GM19455 (cell line): ENCODE measurements around the gene BIRC2.
"Not testable (repeated sequence)": the region's sequence is repeated elsewhere in the genome, so short reads cannot be mapped to it uniquely, and the experiment has no call there.

ENCODE experiments used
- ATAC-seq: cut with Tn5 transposase; IDR thresholded peaks from one replicate; pipeline ENCODE4 v1.9.1; 2021; ENCODE audit not compliant: unreplicated experiment

The BIRC2 gene

DNA sequence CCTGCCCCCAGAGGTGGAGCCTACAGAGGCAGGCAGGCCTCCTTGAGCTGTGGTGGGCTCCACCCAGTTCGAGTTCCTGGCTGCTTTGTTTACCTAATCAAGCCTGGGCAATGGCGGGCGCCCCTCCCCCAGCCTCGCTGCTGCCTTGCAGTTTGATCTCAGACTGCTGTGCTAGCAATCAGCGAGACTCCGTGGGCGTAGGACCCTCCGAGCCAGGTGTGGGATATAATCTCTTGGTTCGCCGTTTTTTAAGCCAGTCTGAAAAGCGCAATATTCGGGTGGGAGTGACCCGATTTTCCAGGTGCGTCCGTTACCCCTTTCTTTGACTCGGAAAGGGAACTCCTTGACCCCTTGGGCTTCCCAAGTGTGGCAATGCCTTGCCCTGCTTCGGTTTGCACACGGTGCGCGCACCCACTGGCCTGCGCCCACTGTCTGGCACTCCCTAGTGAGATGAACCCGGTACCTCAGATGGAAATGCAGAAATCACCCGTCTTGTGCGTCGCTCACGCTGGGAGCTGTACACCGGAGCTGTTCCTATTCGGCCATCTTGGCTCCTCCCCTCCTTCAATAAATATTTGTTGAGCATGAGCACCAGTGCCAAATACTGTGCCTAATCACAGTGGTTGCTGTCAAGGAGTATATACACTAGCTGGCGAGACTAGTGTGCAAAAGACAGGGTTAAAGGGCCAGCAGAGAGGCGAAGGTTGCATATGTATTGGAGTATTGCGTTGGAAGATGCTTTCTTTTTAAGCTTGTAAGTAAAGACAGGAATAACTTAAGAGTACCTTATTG lies 27.8 kb downstream of the BIRC2 start:
- not testable (repeated sequence) for ATAC-seq

DNA sequence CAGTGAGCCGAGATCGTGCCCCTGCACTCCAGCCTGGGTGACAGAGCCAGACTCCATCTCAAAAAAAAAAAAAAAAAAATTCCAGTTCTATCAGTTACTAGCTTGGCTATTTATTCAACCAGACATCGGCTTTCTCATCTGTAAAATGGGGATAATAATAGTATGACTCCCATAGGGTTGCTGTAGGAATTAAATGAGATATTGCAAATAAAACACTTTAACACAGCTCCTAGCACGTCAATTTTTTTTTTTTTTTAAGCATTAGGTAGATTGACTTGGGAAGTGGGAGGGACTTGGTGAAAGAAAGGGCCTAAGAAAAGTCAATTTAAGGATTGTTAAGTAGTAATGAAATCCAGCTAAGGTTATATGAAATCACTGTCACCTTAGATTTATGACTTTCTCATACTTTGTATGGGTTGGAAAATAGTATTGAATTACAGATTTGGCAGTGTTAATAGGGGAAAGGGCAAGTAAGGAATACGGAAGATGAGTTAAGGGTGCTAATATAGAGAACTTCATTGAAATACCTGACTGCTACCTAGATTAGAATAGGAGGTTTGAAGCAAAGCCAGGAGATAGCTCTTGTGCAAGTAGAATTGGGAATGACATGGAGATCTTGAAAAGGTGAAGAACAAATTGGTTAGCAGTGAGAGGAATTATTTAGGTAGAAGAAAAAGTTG lies 28.8 kb downstream of the BIRC2 start:
- ATAC-seq = no peak

DNA sequence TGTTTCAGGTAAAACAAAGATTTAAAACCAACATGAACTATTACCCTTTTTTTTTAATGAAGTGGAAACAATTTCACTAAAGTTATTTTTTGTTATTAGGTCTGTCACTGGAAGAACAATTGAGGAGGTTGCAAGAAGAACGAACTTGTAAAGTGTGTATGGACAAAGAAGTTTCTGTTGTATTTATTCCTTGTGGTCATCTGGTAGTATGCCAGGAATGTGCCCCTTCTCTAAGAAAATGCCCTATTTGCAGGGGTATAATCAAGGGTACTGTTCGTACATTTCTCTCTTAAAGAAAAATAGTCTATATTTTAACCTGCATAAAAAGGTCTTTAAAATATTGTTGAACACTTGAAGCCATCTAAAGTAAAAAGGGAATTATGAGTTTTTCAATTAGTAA lies 30.9 kb downstream of the BIRC2 start:
- no peak for ATAC-seq

DNA sequence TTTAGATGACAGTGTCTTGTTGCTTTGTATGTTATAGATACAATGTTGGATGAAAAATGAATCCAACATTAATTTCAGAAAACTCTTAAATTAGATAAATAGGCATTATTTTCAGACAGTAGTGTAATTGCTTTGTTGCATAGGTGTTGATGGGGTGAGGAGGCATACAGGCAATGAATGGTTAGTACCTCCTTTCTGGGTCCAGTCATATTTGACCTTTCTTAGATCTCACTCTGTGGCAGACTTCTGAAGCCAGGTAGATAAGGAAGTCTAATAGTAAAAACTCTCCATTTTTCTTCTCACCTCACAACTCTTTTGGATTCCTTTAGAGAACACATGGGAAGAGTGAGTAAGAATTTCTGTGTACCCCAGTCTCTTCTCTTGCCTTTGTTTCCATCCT lies 31.8 kb downstream of the BIRC2 start:
- ATAC-seq = no peak

DNA sequence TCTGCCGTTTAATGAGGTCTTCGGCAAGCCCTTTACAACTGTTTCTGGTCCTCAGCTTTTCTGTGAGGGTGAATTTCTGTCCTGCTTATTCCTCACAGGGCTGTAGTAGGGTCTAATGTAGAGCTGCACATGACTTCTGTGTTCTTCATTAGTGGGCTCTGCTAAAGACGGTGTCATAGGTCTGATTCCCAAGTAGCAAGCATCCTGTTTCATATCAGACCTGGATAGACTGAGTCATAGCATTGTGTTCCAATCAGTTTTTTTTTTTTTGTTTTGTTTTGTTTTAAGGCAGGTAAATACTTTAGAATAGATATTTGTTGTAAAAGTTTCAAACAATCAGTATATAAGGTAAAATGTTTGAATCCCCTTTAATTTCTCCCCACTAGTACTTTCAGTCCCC lies 35.4 kb downstream of the BIRC2 start:
- no peak for ATAC-seq

DNA sequence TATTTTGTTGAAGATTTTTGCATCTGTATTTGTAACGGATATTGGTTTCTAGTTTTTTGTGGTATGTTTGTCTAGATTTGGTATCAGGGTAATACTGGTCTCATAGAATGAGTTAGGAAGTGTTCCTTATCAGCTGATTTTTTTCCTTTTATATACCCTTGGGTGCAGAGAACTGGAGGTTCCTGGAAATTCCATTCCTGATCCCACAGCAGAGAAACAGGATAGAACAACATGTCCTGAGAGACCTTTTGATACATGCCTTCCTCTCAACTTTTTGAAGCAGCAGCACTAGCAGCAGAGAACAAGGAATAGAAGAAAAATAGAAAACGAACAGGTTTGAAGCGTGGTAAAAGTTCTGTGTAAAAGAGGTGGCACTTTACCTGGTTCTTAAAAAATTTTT lies 36.8 kb downstream of the BIRC2 start:
- no peak for ATAC-seq

DNA sequence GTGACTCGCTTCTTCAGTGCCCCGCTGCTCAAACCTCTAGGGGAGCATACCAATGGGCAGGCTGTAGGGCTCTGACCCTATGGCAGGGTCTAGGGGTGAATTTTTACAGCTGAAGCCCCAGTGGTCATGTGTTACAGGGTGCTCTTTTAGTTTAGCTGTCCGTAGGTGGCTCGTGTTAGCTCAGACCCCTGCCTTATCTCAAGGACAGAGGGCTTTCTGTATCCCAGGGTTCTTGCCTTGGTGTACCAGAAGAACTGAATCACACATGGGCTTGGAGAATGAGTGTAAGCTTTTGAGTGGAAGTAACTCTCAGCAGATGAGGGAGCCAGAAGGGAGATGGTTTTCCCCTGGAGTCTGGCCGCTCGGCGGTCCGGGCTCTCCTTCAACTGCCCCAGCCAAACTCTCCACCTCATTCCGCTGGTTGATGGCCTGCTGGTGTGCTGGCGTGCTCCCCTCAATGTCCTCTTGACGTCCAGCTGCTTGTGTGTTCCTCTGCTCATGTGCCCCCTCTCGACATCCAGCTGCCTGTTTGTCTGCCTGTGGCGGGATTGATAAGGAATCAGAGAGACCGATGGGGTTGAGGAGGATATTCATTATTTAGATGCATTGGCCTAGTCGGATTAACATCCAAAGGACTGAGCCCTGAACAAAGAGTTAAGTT lies 37.5 kb downstream of the BIRC2 start:
- ATAC-seq = no peak

DNA sequence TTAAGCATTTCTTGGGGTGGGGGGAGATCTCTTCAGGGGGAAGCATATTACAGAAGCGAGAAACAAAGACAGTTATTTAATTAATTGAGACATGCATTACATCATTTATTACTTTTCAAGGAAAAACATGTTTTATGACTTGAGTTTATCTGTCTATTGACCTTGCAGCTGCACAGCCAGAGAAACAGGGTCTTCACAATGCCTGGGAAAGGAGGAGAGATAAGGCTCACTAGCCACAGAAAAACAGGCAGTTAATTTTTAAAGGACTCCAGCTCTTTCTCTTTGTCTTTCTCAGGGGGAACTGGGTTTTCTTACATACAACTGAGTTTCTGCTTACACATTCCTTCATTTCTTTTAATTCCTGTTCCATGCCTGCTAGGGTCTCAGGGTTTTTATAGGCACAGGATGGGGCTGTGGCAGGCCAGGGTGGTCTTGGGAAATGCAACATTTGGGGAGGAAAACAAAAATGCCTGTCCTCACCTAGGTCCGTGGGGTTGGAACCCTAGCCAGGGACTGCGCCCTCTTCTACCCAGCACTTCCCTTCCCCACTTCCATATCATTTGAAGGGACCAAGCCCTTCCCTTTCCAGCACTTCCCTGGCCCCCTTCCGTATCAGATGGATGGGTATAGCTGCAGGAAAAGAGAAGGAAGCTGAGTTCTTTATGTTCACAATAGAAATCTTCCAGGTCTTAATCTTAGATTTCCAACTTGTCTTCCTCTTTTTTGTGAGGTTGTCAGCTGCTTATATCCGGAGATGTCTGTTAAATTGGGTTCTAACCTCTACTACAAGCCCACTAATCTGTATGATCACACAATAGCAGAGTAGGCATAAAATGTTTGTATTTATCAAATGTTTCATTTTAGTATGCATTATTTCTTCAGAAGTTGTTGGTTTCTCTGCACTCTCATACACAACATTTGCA lies 38.3 kb downstream of the BIRC2 start:
- no peak for ATAC-seq

DNA sequence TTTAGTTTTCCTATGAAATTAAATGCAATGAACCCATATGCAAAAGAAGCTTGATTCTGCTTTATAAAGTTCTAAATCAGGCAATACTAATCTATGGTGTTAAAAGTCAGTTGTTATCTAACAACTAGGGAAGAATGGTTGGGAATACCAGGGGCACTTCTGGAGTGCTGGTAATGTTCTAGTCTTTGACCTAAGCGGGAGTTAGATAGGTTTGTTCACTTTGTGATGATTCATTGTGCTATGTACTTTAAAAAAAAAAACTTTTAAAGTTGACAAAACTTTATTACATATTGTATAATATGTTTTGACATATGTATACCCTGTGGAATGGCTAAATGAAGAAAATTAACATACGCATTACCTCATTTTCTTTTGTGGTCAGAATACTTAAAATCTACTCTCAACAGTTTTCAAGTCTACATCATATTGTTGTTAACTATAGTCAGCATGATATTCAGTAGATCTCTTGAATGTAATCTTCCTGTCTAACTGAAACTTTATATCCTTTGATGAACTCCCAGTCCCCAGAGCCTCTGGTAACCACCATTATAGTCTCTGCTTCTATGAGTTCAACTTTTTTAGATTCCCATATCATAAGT lies 39.2 kb downstream of the BIRC2 start:
- no peak for ATAC-seq

DNA sequence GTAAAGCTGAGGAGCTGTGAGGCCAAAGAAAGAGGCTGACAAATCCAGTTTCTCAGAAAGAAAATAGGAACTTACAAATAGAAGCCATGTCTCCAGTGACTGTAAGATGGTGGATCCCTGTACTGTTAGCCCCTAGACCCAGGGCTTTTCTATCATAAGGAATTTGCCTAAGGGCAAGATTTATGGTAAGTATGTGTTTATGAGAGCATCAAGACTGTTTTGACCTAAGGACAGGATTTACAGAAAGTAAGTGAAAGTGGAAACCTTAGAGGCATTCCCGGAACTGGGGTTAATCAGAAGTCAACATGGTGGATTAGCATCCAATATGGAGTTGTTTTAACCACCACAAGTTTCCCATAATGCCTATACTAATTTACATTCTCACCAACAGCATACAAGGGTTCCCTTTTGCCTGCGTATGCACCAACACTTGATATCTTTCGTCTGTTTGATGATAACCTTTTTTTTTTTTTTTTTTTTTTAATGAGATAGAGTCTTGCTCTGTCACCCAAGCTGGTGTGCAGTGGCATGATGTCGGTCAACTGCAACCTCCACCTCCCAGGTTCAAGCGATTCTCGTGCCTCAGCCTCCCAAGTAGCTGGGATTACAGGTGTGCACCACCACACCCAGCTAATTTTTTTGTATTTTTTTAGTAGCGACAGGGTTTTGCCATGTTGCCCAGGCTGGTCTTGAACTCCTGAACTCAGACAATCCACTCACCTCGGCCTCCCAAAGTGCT lies 40.2 kb downstream of the BIRC2 start:
- ATAC-seq = no peak

DNA sequence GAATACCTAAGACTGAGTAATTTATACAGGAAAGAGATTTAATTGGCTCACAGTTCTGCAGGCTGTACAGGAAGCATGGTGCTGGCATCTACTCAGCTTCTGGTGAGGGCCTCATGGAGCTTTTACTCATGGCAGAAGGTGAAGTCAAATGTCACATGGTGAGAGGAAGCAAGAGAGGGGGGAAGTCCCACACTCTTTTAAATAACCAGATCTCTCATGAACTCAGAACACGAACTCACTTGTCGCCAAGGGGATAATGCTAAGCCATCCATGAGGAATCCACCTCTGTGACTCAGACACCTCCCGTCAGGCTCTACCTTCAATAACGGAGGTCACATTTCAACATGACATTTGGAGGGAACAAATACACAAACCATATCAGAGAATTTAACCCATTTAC lies 42.2 kb downstream of the BIRC2 start:
- ATAC-seq = no peak

DNA sequence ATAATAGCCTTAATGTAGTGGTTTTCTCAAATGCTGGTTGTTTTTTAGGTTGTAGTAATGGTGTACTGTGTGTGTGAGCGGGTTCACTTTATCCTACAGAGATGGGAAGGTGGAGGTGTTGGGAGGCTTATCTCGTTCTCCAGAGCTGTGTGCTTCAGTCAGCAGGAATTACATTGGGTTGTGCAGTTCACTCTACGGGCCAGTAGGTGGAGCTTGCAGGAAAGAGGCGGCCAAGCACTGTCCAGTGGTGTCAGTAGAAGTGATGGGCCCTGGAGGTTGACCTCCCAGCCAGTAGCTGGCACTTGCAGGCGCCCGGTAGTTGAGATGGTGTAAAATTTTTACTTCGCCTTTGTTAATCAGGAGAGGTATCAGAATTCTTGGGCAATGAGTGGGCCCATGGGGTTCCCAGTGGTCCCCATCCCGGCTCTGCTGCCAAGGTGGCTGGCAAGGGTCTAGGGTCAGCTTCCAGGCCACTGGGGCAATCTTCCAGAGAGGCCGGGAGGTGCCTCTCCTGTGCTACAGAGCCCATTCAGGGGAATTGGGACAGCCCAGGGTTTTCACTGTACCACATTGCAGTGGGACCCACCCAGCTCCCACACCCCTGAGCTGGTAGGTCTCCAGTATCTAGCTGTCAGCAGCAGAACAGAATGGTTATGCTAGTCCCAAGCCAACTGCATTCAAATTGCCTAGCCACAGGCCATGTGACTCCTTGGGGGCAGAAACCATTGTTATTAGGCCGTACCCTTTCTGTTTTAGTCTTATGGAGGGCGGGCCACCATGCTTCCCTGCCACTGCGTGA lies 43.9 kb downstream of the BIRC2 start:
- ATAC-seq = peak; percentile 90

DNA sequence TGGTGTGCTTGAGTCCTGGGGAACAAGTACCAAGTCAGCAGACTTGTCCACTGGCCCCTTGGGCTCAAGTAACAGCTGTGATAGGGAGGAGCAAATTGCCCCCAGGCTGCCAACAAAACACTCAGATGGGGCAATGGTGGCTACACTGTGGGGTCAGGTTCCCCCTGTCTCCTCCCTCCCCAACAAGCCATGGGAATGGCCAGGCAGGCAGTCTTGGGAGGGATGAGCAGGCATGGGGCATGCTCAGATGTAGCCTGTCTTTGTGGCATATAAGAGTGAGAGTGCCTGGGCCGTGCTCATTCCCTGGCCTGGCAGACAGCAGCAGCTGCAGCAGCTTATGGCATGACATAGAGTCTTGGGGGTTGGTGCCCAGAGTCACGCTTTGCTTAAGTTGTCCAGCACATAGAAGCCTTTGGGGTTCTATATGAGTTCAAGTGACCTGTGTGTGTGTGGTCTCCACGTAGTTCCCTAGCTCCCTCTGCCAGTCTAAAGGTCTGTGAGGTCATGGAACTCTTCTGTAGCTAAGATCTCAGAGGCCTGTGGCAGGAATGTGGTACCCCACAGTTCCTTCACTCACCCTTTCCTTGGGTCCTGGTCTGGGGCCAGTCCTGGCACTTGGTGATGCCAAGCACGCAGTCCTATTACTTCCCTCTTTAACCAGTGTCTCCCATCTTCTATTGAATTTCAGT lies 44.7 kb downstream of the BIRC2 start:
- ATAC-seq = no peak

DNA sequence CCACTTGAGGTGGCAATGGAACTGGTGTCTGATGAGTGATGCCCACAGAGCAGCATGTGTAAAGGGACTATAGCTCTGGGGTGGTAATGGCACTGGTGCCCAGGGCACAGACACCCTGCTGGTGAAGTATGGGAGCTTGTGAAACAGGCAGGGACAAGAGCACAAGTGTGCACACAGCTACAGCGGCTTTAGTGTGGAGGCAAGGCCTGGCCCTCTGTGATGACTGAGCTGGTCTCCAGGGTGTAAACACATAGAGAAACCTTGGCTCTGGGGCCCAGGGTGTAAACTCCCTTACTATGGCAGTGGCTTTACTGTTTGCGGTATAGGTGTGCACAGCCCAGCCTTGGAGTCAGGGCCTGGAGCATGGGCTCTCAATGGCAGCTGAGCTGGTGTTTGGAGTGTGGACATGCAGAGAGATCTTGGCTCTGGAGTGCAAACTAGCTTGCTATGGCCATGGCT lies 46.3 kb downstream of the BIRC2 start:
- ATAC-seq = no peak

DNA sequence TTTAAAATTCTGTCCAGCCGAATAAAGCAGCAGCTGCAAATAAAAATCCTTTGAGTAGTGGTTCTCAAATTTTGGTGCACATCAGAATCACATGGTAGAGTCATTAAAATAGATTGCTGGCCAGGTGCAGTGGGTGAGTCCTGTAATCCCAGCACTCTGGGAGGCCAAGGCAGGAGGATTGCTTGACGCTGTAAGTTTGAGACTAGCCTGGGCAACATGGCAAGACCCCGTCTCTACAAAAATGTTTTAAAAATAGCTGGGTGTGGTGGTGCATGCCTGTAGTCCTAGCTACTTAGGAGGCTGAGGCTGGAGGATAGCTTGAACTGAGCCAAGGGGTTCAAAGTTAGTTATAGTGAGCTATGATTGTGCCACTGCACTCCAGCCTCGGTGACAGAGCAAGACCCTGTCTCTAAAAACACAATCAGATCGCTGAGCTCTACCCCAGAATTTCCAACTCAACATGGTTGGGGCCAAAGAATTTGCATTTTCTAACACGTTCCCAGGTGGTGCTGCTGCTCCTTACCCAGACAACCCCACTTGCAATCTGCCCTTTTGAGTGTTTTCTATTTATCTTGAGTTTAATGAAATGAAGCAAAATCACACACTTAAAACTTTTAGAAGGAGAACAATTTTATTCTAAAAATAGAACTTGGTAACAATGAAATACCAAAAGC lies 48.8 kb downstream of the BIRC2 start:
- no peak for ATAC-seq

DNA sequence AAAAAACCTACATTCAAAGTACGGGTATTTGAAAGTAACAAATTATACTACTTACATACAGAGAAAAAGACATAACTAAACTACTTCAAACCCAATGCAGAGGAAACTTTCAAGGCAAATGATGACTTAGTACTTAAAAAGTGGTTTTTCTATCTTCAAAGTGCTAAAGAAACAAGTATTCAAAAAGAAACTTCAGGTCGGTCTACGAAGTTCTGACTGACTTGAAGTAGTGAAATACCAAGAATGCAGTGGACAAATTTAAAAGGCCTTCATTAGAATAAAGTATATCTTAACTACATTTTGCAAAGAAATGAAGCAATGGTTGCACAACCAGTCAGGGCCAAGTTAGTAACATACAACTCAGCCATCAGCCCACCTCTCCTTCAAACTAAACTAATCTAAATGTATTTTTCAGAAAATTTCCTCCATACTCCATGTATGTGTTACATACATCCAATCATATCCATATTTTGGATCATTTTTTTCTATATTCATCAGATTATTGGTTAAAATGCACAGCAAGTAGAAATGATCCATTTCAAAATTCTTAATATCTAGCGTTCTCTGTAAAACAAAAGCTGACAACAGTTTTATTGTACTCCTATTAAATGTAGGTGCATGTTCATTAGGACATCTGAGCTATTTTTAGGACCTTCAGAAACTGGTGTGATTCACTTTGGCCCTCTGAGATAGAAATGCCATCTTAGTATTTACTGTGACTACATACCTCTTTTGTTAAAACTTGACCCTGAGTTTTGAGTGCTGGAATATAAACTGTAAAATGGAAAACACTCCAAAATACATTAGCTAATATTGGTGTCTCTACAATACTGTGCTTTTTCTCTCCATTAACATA lies 49.9 kb downstream of the BIRC2 start:
- no peak for ATAC-seq

DNA sequence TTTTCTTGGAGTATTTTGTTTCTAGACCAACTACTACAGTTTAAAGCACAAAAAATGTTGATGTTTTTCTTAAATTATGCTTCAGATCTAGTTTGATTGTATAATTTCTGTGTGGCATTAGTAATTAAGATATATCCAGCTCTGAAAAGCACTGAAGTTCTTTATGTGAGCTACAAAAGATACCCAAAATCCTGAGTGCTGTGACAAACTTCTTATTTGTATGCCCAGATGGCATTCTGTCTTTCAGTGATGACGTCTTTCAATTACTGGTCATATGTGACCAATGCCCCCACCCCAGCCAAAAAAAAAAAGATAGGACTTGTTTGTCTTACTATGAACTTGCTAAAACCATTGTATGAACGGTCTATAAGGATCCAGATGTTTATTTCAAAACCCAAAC lies 51.3 kb downstream of the BIRC2 start:
- no peak for ATAC-seq
